H1 (cell line): ENCODE data around the gene CPM.

Source experiments
- BRCA1 ChIP-seq: IDR thresholded peaks from 2 replicates; pipeline ENCODE4 v1.6.1; 2012; ENCODE audit warnings: low read depth, low read length, improper control_type of control experiment
- CTCF ChIP-seq, 3 experiments: IDR thresholded peaks; 1 replicate in 2 of 3; 2 replicates in 1 of 3; pipeline versions ENCODE4 v1.5.1 to v1.6.1; 2011; ENCODE audit warnings: low read length in 3 of 3, mild to moderate bottlenecking in 3 of 3, inconsistent platforms in 2 of 3, low read depth in 1 of 3, moderate library complexity in 1 of 3; ENCODE audit not compliant: insufficient read depth in 1 of 3; ENCODE audit errors: control extremely low read depth in 1 of 3
- EP300 ChIP-seq, 2 experiments: IDR thresholded peaks; 1 replicate in 1 of 2; 2 replicates in 1 of 2; pipeline ENCODE4 v1.6.1; 2011 to 2012; ENCODE audit warnings: low read depth in 2 of 2, low read length in 2 of 2, mild to moderate bottlenecking in 2 of 2, borderline replicate concordance in 1 of 2, inconsistent platforms in 1 of 2, moderate library complexity in 1 of 2
- EZH2 ChIP-seq: fragments of 200-600 bp; sonication (generic); IDR thresholded peaks from 2 replicates; pipeline ENCODE4 v1.7.1; 2012; ENCODE audit warnings: low read depth, mild to moderate bottlenecking, moderate library complexity, low read length, inconsistent platforms; ENCODE audit not compliant: severe bottlenecking
- JUND ChIP-seq: IDR thresholded peaks from 2 replicates; pipeline ENCODE4 v1.6.1; 2011; ENCODE audit warnings: mild to moderate bottlenecking, improper control_type of control experiment, low read length
- NRF1 ChIP-seq: IDR thresholded peaks from 2 replicates; pipeline ENCODE4 v1.6.1; 2011; ENCODE audit warnings: mild to moderate bottlenecking, low read depth, low read length, improper control_type of control experiment
- POLR2A ChIP-seq, 2 experiments: IDR thresholded peaks; 1 replicate in 1 of 2; 2 replicates in 1 of 2; pipeline ENCODE4 v1.6.1; 2011; ENCODE audit warnings: low read depth in 2 of 2, low read length in 2 of 2, mild to moderate bottlenecking in 2 of 2; ENCODE audit errors: control extremely low read depth in 1 of 2
- RAD21 ChIP-seq, 2 experiments: IDR thresholded peaks in 1 of 2; conservative IDR thresholded peaks in 1 of 2; 2 replicates each; pipeline ENCODE4 v1.6.1; 2011; ENCODE audit warnings: low read depth in 2 of 2, low read length in 2 of 2, improper control_type of control experiment in 1 of 2, inconsistent platforms in 1 of 2, mild to moderate bottlenecking in 1 of 2, moderate library complexity in 1 of 2
- TCF12 ChIP-seq: IDR thresholded peaks from 2 replicates; pipeline ENCODE4 v1.6.1; 2011; ENCODE audit warnings: low read depth, mild to moderate bottlenecking, low read length

GRCh38 chr12:68815928-68816800, 116.8 kb downstream of the CPM start:
- TF ChIP-seq CTCF (IDR thresholded peaks at IDR 0.05; ENCODE audit: control extremely low read depth in 1 of 3, insufficient read depth in 1 of 3, low read depth in 1 of 3, low read length in 3 of 3) (no peak), EP300 (IDR thresholded peaks at IDR 0.05; ENCODE audit: borderline replicate concordance in 1 of 2, low read depth in 2 of 2, low read length in 2 of 2) (no peak), RAD21 (IDR thresholded peaks at IDR 0.05 in 1 of 2, conservative IDR thresholded peaks at IDR 0.05 in 1 of 2; ENCODE audit: low read depth in 2 of 2, low read length in 2 of 2) (no peak), TCF12 (no peak), EZH2 (no peak), POLR2A (IDR thresholded peaks at IDR 0.05; ENCODE audit: control extremely low read depth in 1 of 2, low read depth in 2 of 2, low read length in 2 of 2) (no peak), NRF1 (no peak), BRCA1 (no peak), JUND (no peak)
